GM21717 (cell line): ENCODE results near the gene CST2.
"Not testable (repeated sequence)": the region's sequence is repeated elsewhere in the genome, so short reads cannot be mapped to it uniquely, and the experiment has no call there.

Experiments used
- ATAC-seq: cut with Tn5 transposase; IDR thresholded peaks from one replicate; pipeline ENCODE4 v1.9.1; 2021; ENCODE audit warnings: mild to moderate bottlenecking, moderate library complexity; ENCODE audit not compliant: unreplicated experiment

The CST2 gene, protein sequence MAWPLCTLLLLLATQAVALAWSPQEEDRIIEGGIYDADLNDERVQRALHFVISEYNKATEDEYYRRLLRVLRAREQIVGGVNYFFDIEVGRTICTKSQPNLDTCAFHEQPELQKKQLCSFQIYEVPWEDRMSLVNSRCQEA

DNA sequence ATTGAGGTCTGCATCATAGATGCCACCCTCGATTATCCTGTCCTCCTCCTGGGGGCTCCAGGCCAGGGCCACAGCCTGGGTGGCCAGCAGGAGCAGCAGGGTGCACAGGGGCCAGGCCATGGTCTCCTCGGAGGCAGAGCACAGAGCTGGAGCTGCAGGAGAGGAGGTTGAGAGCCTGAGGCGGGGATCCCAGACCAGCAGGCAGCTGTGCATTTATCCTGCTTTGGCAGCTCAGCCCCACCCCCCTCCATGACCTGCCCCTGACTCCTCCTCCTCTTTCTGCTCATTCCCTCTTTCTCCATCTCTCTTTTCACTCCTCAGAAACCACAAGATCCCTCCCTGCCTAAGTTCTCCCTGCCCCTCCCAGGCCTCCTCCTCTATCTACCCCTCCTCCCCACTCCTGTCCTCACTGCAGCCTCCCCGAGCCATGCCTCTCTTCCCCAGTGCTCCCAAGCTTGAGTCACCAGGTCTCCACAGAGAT, at the start of gene CST2:
Gene CST2 (minus strand): TSS at position 189 of the 481 bp plus-strand sequence. CDS start 69 bp downstream, at position 120.
- ATAC-seq: no peak

DNA sequence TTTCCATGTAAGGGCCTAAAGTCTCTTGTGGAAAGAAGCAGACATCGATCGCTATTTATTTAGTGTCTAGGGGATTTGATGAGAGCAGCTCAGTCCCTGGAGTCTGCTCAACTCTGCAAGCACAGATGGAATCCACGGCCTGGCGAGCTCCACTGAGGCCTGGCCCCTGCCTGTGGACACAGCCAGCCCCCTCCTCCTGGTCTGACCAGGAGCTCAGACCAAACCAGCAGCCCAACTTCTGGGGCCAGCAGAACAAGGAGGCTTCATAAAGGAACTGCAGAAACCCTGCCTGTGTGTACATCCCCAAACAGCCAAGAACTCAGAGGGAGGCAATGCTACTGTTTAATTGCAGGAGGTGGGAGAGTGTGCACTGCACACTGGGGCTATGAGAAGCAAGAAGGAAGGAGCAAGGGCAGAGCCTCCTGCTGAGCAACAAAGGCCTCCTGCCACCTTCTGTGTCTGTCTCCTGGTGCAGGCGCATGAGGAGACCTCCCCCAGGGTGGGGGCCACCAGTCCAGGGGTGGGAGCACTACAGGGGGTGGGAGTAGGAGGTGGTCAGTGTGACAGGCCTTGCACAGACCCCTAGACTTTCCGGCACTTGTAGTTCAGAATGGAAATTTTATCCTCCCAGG, 49.2 kb upstream of the CST2 start:
- ATAC-seq: no peak

DNA sequence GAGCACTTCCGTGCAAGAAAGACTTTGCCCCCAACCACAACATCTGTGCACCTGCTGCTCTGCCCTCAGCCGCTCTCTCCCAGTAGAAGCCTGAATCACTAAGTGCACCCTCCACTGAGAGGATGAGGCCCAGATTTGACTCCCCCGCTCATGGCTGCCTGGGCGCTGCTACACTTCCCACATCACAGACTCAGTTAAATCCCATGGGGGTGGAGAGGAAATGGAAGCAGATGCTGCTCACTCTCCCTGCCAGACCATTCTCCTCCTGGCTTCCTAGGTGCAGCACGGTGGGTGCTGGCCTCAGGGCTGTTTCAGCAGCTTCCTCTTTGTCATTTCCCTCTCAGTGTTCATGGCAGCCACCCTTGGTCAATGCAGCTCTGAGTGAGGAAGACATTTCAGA, 48.2 kb upstream of the CST2 start:
- ATAC-seq: no peak

DNA sequence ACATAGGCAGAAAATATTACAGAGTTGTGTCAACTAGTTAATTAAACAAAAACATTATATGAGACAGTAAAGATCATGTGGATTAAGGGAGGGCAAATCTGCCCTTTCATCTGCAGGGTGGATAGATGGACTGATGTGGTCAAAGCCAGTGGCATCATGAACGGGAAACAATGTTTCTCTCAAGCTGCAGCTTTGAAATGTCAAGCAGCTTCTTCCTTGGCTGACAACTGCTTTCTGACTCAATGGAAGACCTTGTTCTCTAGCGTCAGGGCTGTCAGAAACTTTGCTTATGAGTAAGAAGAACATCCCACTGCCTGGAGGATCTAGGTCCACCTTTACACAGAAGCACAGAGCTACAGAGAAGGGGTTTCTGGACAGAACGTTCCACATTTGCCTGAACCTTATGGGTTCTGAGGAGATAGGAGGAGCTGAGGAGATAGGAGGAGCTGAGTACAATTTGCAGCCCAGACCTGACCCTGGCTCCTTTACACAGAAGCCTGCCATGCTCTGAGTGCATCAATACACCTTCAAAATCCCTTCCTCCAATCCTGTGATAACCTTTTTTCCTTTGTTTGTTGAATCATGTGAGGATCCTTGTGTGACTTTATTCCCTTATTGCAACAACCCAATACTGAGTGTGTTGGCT, 47.0 kb upstream of the CST2 start:
- ATAC-seq: no peak

DNA sequence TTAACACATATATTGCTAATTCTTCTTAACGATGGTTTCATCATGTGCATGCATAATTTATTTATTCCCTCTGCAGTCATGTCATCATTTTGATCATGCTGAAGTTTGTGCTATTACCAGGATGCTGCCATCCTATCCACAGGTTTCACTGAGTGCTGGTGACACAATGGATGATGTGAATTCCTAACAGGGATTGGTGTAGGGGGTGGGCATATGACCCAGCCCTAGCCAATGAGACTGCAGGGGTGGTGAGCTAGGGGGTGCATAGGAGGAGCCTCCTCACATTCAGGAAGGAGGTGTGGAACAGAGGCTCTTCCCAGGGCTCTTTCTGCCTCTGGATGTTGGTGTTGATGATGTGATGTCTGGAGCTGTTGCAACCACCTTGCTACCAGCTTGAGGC, 45.5 kb upstream of the CST2 start:
- ATAC-seq: no peak

DNA sequence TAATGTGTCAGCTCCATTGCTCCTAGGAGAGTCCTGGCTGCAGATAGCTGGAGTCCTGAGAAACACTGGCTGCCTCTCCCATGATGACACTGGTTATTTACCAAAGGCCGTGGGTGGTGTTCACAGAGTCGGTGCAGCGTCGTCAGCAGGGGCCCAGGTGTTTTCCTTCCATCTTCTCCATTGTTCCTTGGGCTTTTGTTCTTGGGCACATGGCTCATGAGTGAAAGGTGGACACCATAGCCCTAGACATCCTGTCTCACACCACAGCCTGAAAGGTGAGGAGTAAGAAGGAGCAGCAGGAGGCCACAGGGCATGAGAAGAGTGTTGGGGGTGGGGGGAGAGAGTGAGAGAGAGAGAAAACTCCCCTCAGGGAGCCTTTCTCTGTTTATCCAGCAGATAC, 43.9 kb upstream of the CST2 start:
- ATAC-seq: no peak

DNA sequence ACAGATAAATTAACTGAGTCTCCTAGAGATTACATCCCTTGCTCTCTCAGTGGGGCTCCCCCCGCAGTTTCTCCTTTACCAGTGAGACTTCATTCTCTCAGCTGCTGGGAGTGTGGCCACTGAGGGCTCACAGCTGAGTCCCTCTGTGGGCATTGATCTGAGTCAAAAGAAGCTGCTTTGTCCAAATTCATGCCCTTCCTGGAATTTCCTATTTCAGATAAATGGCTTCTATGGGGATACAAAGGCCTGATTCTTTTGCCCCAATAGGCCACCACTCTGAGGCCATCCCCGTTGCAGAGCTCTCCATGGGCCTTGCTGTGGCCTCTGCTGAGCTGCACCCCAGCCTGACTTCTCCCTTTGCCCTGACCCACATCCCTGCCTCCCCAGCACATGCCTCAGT, 43.0 kb upstream of the CST2 start:
- no peak for ATAC-seq

DNA sequence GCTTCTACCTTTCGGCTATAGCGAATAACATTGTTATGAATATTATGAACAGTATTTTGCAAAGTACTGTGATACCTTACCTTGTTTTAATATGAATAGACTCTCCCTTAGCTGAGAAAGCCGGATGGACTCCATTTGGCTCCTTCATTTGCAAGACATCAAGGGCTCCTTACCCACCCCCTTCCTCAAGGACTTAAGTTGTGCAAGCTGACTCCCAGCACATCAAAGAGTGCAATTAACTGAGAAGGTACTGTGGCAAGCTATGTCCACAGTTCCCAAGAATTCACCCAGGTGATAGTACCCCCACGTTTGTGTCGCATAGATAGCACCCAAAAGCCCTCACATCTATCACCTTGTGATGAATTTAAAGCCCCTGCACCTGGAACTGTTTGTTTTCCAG, 41.8 kb upstream of the CST2 start:
- ATAC-seq: no peak

DNA sequence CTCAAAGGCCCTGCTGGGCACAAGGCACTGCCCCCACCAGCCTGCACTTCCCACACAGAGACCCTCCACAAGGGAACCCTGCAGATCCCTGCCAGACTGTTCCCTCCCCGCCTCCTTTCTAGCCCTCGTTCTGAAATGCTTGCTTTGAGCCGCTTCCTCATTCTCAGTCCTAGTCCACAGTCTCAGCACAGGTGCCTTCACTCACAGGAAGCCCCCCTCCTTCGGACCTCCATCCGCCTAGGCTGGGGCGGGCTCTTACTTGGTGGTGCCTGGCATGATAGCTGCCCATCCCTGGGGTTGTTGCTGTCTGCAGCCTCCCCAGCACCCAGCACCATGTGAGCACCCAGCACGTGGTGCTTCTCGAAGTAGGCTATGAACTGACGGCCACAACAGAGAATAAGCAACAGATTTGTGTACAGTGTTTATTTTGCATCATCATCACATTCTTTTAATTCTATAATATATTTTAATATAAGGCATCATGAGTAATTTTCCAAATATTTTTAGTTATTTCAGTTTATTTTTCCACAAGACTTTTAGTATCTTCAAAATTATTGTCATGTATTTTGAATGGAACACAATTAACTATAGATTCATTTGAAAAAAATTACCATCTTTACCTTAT, 40.7 kb upstream of the CST2 start:
- no peak for ATAC-seq

DNA sequence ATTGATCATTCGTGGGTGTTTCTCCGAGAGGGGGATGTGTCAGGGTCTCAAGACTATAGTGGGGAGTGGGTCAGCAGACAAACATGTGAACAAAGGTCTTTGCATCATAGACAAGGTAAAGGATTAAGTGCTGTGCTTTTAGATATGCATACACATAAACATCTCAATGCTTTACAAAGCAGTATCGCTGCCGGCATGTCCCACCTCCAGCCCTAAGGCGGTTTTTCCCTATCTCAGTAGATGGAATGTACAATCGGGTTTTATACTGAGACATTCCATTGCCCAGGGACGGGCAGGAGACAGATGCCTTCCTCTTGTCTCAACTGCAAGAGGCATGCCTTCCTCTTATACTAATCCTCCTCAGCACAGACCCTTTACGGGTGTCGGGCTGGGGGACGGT, 34.2 kb upstream of the CST2 start:
- not testable (repeated sequence) for ATAC-seq

DNA sequence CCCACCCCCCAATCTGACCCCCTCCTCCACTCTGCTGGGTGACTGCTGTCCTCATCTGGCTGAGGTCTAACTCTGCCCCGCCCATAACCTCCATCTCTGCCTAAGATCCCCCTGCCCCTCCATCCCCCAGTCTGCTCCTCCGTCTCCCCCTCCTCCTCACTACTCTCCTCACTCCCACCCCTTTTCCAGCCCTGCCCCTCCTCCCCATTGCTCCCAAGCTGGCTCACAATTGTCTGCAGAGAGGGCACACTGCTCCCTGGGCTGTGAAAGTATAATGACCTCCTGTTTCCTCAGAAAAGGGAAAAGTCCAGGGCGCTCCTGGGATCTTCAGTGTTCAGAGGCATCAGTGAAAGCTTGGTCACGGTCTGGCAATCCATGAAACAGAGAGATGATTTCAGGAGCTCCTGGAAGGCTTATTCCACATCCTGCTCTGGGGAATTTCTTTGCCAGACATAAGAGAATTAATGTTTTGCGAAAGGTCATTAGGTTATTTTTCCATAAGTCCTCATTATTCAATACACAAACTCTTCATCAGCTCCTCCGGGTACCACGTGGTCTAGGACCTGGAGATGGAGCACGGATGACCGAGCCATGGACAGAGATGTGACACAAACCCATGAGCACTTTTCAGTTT, 31.6 kb upstream of the CST2 start:
- no peak for ATAC-seq

DNA sequence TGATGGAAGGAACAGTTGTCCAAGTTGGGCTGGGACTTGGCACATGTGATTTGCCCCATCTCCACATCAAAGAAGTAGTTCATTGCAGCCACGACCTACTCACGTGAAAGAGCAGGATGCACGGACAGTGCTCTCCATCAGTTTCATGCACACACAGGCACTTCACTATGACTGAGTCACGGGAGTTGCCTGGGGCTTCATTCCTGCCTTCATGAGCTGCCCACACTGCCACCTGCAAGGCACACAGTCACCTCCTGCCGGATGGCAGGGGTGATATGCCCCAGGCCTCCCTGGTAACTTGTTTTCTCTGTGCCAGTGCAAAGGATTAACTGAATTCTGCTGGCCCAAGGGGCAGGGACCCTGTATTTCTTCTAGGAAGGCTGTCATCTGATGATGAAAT, 30.2 kb upstream of the CST2 start:
- ATAC-seq: no peak

DNA sequence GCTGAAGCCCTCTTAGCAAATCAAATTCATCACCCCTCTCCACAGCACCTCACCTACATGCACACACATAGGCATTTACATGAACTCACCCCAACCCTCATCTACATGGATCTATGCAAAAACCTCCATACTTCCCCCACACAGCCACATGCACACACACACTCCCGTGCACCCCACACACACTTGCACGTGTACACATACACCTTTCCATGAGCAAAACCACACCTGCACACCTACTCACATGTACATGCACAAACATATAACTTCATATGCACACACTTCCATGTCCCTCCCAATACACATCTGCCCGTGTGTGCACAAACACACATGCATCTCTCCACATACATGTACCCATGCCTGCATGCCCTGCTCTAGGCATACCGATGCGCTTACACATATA, 29.7 kb upstream of the CST2 start:
- ATAC-seq: no peak

DNA sequence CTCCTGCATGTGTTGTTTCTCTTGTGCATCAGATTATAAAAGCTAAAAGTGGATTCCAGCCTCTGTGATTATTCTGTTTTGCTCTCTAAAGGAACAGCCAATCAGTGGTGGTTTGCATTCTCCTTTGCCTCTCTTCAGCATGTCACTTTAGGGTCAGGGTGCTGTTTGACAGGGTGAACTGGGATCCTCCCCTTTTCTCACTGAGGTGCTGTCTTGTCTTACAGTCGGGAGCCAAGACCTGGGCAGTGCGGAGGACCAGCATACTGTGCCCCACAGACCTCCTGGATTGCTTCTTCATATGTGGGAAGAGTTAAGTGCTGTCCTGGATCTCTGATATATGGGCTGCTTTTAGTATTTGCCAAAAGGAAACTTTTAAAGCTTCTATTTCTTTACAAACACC, 15.2 kb upstream of the CST2 start:
- no peak for ATAC-seq

DNA sequence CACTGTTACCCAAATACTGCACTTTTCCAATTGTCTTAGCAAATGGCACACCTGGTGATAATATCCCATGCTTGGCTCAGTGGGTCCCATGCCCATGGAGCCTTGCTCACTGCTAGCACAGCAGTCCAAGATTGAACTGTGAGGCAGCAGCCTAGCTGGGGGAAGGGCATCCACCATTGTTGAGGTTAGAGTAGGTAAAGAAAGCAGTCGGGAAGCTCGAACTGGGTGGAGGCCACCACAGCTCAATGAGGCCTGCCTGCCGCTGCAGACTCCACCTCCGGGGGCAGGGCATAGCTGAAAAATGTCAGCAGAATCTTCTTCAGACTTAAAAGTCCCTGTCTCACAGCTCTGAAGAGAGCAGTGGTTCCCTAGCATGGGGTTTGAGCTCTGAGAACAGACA, 9.2 kb upstream of the CST2 start:
- no peak for ATAC-seq

DNA sequence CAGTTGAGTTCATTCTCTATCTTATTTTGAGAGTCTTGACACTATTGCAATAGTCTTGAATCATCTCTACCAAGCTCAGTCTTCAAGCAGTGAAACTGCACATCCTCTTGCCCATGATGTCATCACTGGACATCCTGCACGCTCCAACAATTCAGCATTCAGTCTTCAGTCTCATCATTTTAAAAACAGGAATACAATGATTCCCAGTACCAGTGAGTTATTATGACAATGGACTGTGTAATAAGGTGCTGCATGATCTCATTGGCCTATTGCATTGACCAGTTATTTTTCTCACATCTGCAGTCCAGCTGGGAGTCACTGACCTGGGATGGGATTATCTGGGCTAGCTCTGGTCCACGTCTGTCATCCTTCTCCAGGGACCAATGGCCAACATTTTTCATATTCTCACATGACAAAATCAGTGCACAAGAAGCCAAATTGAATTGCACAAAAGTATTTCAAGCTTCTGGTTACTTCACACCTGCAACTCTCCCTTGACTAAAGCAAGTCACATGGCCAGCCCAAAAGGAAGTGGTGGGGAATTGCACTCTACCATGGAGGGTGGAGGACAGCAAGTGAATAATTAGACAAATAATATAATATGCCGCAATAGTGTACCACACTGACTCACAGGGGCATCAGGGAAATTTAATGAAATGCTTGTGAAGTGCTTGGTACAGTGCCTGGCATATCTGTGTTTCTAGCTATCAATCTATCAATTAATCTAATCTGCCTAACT, 6.4 kb upstream of the CST2 start:
- ATAC-seq: no peak

DNA sequence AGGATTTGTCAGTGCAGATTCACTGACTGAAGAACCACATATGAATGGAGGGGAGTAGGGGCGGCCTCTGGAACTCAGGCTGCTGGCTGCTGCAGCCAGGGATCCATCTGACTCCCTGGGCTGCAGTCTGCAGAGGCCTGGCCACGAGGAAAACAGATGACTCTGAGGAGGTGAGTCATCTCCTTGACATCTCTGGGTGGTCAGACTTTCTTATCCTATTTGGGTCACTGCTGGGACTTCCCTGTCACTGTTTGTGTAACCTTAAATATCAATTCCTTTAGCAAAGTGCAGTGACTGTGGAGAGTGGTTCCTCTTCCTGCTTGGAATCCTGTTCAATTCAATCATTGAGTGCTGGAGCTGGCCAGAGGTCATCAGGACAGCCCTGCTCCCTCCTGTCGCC, 5.4 kb upstream of the CST2 start:
- not testable (repeated sequence) for ATAC-seq

DNA sequence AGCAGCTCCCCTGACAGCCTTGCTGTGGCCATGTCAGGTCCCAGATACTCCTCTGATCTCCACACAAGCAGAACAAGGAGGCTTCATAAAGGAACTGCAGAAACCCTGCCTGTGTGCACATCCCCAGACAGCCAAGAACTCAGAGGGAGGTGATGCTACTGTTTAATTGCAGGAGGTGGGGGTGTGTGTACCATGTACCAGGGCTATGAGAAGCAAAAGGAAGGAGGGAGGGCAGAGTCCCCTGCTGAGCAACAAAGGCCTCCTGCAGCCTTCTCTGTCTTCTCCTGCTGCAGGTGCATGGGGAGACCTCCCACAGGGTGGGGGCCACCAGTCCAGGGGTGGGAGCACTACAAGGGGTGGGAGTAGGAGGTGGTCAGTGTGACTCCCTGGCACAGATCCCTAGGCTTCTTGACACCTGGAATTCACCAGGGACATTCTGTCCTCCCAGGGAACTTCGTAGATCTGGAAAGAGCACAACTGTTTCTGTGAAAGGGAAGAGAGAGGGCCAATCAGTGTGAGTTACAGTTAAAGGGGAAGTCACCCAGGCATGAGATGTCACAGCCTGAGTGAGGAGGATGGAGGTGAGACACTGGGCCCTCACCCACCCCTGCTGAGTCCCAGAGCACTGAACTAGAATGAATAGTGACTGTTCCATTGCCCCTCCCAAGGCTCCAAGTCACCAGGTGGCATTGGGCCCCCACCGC, 2.8 kb downstream of the CST2 start:
- ATAC-seq: no peak

DNA sequence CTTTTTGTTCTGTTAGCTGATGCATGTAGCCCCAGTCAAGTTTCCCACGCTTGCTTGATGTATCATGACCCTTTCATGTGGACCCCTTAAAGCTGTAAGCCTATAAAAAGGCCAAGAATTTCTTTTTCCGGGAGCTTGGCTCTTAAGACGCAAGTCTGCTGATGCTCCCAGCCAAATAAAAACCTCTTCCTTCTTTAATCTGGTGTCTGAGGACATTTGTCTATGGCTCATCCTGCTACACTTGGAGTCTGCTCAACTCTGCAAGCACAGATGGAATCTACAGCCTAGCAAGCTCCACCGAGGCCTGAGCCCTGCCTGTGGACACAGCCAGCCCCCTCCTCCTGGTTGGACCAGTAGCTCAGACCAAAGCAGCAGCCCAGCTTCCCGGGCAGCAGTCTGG, 3.4 kb downstream of the CST2 start:
- no peak for ATAC-seq

DNA sequence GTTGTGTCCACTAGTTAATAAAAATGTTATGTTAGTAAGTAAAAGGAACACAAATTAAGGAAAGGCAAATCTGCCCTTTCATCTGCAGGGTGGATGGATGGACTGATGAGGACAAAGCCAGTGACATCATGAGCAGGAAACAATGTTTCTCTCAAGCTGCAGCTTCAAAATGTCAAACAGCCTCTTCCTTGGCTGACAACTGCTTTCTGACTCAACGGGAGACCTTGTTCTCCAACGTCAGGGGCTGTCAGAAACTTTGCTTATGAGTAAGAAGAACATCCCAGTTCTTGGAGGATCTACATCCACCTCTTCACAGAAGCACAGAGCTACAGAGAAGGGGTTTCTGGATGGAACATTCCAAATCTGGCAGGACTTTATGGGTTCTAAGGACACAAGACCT, 6.0 kb downstream of the CST2 start:
- ATAC-seq: no peak
